OCI-LY7 (cell line): ENCODE results near the gene MRPL55. TPM values are rescaled to one million over a fixed set of nuclear protein-coding genes. Genes with fewer than 3 reads are reported as not detected.

Experiments used
- BruUV-seq: library from RNA; stranded (reverse); fragments of 400-500 nt; replicated peaks from 2 replicates; lab custom pipeline; 2021; lab: Mats Ljungman, UMichigan
- CTCF ChIA-PET: fragments of 300-600 bp; sonication (Branson Sonifier 250); formaldehyde crosslinking; loops from one replicate; lab custom pipeline; 2022; ENCODE audit warnings: antibody characterized with exemption; ENCODE audit not compliant: unreplicated experiment; lab: Charles Lee
- POLR2A ChIA-PET: fragments of 300-600 bp; sonication (Branson Sonifier 250); formaldehyde crosslinking; loops from one replicate; lab custom pipeline; 2022; ENCODE audit warnings: antibody characterized with exemption; lab: Charles Lee
- DNase-seq: peaks from one replicate; pipeline ENCODE4 v3.0.0-alpha.2; 2015; ENCODE audit warnings: low spot score
- H2AFZ ChIP-seq: fragments of 200-600 bp; sonication (generic), shearing (Covaris generic); 2 replicates; pipeline ENCODE4 v1.6.1; 2014; ENCODE audit warnings: mild to moderate bottlenecking, antibody characterized with exemption, low read length, moderate library complexity
- H3K27ac ChIP-seq: fragments of 200-600 bp; sonication (generic); 2 replicates; pipeline ENCODE4 v1.5.1; 2014; ENCODE audit warnings: mixed run types, low read depth, mild to moderate bottlenecking, moderate library complexity, low read length, inconsistent platforms; ENCODE audit not compliant: poor library complexity, severe bottlenecking
- H3K36me3 ChIP-seq: fragments of 200-600 bp; sonication (generic); 2 replicates; pipeline ENCODE4 v1.6.1; 2014; ENCODE audit warnings: mild to moderate bottlenecking, antibody characterized with exemption, low read length, moderate library complexity, mixed read lengths; ENCODE audit not compliant: insufficient read depth
- H3K4me1 ChIP-seq: fragments of 200-600 bp; sonication (generic); 2 replicates; pipeline ENCODE4 v1.5.1; 2014; ENCODE audit warnings: mild to moderate bottlenecking, low read length; ENCODE audit not compliant: insufficient read depth, poor library complexity, severe bottlenecking
- H3K4me2 ChIP-seq: fragments of 200-600 bp; sonication (generic); 2 replicates; pipeline ENCODE4 v1.6.1; 2014; ENCODE audit warnings: mild to moderate bottlenecking, low read length
- H3K4me3 ChIP-seq: fragments of 200-600 bp; sonication (generic); 2 replicates; pipeline ENCODE4 v1.5.1; 2014; ENCODE audit warnings: mild to moderate bottlenecking, low read depth, low read length; ENCODE audit not compliant: poor library complexity, severe bottlenecking
- H3K79me2 ChIP-seq: fragments of 200-600 bp; sonication (generic); 2 replicates; pipeline ENCODE4 v1.6.1; 2016; ENCODE audit warnings: low read depth, mild to moderate bottlenecking, low read length, moderate library complexity, mixed read lengths; ENCODE audit not compliant: insufficient read depth
- H3K9me2 ChIP-seq: fragments of 200-600 bp; sonication (generic); 2 replicates; pipeline ENCODE4 v1.6.1; 2016; ENCODE audit warnings: mild to moderate bottlenecking, low read length, mixed read lengths; ENCODE audit not compliant: insufficient read depth
- H3K9me3 ChIP-seq: fragments of 200-600 bp; sonication (generic); 2 replicates; pipeline ENCODE4 v1.6.1; 2014; ENCODE audit warnings: mild to moderate bottlenecking, mixed run types, low read length, mixed read lengths
- H4K20me1 ChIP-seq: fragments of 200-600 bp; sonication (generic); 2 replicates; pipeline ENCODE4 v1.6.1; 2014; ENCODE audit warnings: mild to moderate bottlenecking, antibody characterized with exemption, low read length, moderate library complexity, mixed read lengths; ENCODE audit not compliant: insufficient read depth
- CTCF ChIP-seq: fragments of 200-600 bp; sonication (generic); conservative IDR thresholded peaks from 2 replicates; pipeline ENCODE4 v1.5.1; 2014; ENCODE audit warnings: mild to moderate bottlenecking, antibody characterized with exemption, low read length, moderate library complexity, mixed read lengths
- EZH2phosphoT487 ChIP-seq: fragments of 200-600 bp; sonication (generic); IDR thresholded peaks from 2 replicates; pipeline ENCODE4 v1.6.1; 2018; ENCODE audit warnings: low read depth, borderline replicate concordance, mild to moderate bottlenecking, mixed run types, antibody characterized with exemption, low read length, moderate library complexity, mixed read lengths
- intact Hi-C: fragments of 100-400 bp; cut with micrococcal nuclease; formaldehyde crosslinking; loops from one replicate; pipeline ENCODE4 v1.10.0; 2022; ENCODE audit not compliant: unreplicated experiment
- total RNA-seq, 2 experiments: library from RNA; depleted of rRNA in 1 of 2; stranded (reverse); fragments of >200 nt in 1 of 2; shearing (Covaris generic) in 1 of 2; gene quantifications; 2 replicates each; pipeline ENCODE4 v1.2.3, GENCODE V29; 2014 to 2022

MRPL55 gene
- total RNA-seq, 2 experiments from 2014 or later = 50.0 to 92.8 TPM

- CTCF ChIA-PET = no interaction called here
- peaks cover 94% of the 10 kb centered on the region for H3K36me3 ChIP-seq
Measured at GRCh38 chr1:228089519-228090380, 19.3 kb downstream of the MRPL55 start.

GRCh38 chr1:228088586-228089498, 20.3 kb downstream of the MRPL55 start:
- H3K9me2 ChIP-seq = no peaks in the 10 kb centered on the region
- peaks cover 94% of the 10 kb centered on the region for H3K36me3 ChIP-seq
- H3K4me2 ChIP-seq = peak overlapping the region; percentile 48
- H3K79me2 ChIP-seq = peaks cover 100% of the 10 kb centered on the region
- DNase-seq = no peak
- ChIA-PET POLR2A (interaction anchor here (0.7 kb wide), 1 partner anchor 37 kb away, joined by 3 read pairs; no protein-coding TSS in a partner anchor), CTCF (no interaction called here)
- H3K4me3 ChIP-seq = peak overlapping the region; percentile 27
- peaks cover 8% of the 10 kb centered on the region; the same call in 1 of the 2 replicates for H3K9me3 ChIP-seq
- intact Hi-C loops = no loop called here
- H3K4me1 ChIP-seq = peaks cover 64% of the 10 kb centered on the region
- TF ChIP-seq EZH2phosphoT487 (no peak), CTCF (no peak)
- peaks cover 72% of the 10 kb centered on the region for H4K20me1 ChIP-seq
- H2AFZ ChIP-seq = no peak overlapping the region
- H3K27ac ChIP-seq = no peak overlapping the region
- BruUV-seq = no TSS peak

More at GRCh38 chr1:228089519-228090380, 19.3 kb downstream of the MRPL55 start:
- intact Hi-C loops = no loop called here
- peaks cover 67% of the 10 kb centered on the region for H4K20me1 ChIP-seq
- peaks cover 18% of the 10 kb centered on the region for H3K9me3 ChIP-seq
- no peak overlapping the region for H3K27ac ChIP-seq
- H3K9me2 ChIP-seq = no peaks in the 10 kb centered on the region
- H2AFZ ChIP-seq = no peak overlapping the region
- peaks cover 100% of the 10 kb centered on the region for H3K79me2 ChIP-seq
- BruUV-seq = no TSS peak
- peaks cover 57% of the 10 kb centered on the region for H3K4me1 ChIP-seq
- POLR2A ChIA-PET = interaction anchor here (0.7 kb wide), 1 partner anchor 36 kb away, joined by 3 read pairs; no protein-coding TSS in a partner anchor
- DNase-seq = peak; percentile 54
- TF ChIP-seq CTCF (no peak), EZH2phosphoT487 (no peak)
- H3K4me3 ChIP-seq = peak overlapping the region; percentile 27
- peak overlapping the region; percentile 48 for H3K4me2 ChIP-seq
